ENCODE measurements around the gene YWHAB.

The YWHAB gene

GRCh38 chr20:44950368-44950767 is 64.9 kb downstream of the YWHAB start:
- DNase-seq, result no peak
- H3K9ac ChIP-seq (ENCODE audit: low read length), result no peak overlapping the region
- TF ChIP-seq, protein P1, sequence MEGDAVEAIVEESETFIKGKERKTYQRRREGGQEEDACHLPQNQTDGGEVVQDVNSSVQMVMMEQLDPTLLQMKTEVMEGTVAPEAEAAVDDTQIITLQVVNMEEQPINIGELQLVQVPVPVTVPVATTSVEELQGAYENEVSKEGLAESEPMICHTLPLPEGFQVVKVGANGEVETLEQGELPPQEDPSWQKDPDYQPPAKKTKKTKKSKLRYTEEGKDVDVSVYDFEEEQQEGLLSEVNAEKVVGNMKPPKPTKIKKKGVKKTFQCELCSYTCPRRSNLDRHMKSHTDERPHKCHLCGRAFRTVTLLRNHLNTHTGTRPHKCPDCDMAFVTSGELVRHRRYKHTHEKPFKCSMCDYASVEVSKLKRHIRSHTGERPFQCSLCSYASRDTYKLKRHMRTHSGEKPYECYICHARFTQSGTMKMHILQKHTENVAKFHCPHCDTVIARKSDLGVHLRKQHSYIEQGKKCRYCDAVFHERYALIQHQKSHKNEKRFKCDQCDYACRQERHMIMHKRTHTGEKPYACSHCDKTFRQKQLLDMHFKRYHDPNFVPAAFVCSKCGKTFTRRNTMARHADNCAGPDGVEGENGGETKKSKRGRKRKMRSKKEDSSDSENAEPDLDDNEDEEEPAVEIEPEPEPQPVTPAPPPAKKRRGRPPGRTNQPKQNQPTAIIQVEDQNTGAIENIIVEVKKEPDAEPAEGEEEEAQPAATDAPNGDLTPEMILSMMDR (IDR thresholded peaks at IDR 0.05; ENCODE audit: low read length), result no peak
- no peak for TF ChIP-seq EZH2 (optimal IDR thresholded peaks at IDR 0.05; ENCODE audit: low read depth, low read length)
- TF ChIP-seq EZH2phosphoT487 (IDR thresholded peaks at IDR 0.05; ENCODE audit: low read length), result no peak
- H3K9me2 ChIP-seq (replicated peaks; ENCODE audit: insufficient read depth, low read length), result no peaks in the 10 kb centered on the region
- H3K27me3 ChIP-seq (replicated peaks; ENCODE audit: insufficient read depth, low read length), result no peaks in the 10 kb centered on the region
- no peaks in the 10 kb centered on the region for H3K9me3 ChIP-seq (replicated peaks; ENCODE audit: insufficient read depth, low read length)
- H3K4me1 ChIP-seq (ENCODE audit: low read length), result peaks cover under 1% of the 10 kb centered on the region; the same call in 1 of the 2 replicates
- no peaks in the 10 kb centered on the region; the same call in 1 of the 2 replicates for H3F3A ChIP-seq (ENCODE audit: insufficient read depth, low read length)
- H3K27ac ChIP-seq (ENCODE audit: low read length), result no peak overlapping the region
- peaks cover 33% of the 10 kb centered on the region for H3K36me3 ChIP-seq (replicated peaks; ENCODE audit: insufficient read depth, low read length)
- H3K79me2 ChIP-seq (ENCODE audit: low read length), result peaks cover 26% of the 10 kb centered on the region
- no peaks in the 10 kb centered on the region for H4K20me1 ChIP-seq (ENCODE audit: insufficient read depth, low read length)
- H2AFZ ChIP-seq (ENCODE audit: low read length), result no peak overlapping the region
- H3K4me2 ChIP-seq (ENCODE audit: low read depth, low read length), result no peak overlapping the region
- no peak overlapping the region for H3K4me3 ChIP-seq (ENCODE audit: low read length)

GRCh38 chr20:44952731-44953130 is 67.2 kb downstream of the YWHAB start:
- H3K4me3 ChIP-seq (ENCODE audit: low read length), result no peak overlapping the region
- TF ChIP-seq EZH2 (optimal IDR thresholded peaks at IDR 0.05; ENCODE audit: low read depth, low read length), result no peak
- TF ChIP-seq, protein P1 (IDR thresholded peaks at IDR 0.05; ENCODE audit: low read length), result no peak
- no peak for TF ChIP-seq EZH2phosphoT487 (IDR thresholded peaks at IDR 0.05; ENCODE audit: low read length)
- H3K9ac ChIP-seq (ENCODE audit: low read length), result no peak overlapping the region
- H3K4me2 ChIP-seq (ENCODE audit: low read depth, low read length), result no peak overlapping the region
- no peak overlapping the region for H3K27ac ChIP-seq (ENCODE audit: low read length)
- H3K9me3 ChIP-seq (replicated peaks; ENCODE audit: insufficient read depth, low read length), result no peaks in the 10 kb centered on the region
- H2AFZ ChIP-seq (ENCODE audit: low read length), result no peak overlapping the region
- H3F3A ChIP-seq (ENCODE audit: insufficient read depth, low read length), result no peaks in the 10 kb centered on the region
- H3K4me1 ChIP-seq (ENCODE audit: low read length), result peaks cover 4% of the 10 kb centered on the region; the same call in 1 of the 2 replicates
- H3K36me3 ChIP-seq (replicated peaks; ENCODE audit: insufficient read depth, low read length), result peaks cover 23% of the 10 kb centered on the region
- peaks cover 43% of the 10 kb centered on the region for H3K79me2 ChIP-seq (ENCODE audit: low read length)
- no peaks in the 10 kb centered on the region for H4K20me1 ChIP-seq (ENCODE audit: insufficient read depth, low read length)
- H3K27me3 ChIP-seq (replicated peaks; ENCODE audit: insufficient read depth, low read length), result no peaks in the 10 kb centered on the region
- H3K9me2 ChIP-seq (replicated peaks; ENCODE audit: insufficient read depth, low read length), result no peaks in the 10 kb centered on the region
- no peak for DNase-seq

DNA sequence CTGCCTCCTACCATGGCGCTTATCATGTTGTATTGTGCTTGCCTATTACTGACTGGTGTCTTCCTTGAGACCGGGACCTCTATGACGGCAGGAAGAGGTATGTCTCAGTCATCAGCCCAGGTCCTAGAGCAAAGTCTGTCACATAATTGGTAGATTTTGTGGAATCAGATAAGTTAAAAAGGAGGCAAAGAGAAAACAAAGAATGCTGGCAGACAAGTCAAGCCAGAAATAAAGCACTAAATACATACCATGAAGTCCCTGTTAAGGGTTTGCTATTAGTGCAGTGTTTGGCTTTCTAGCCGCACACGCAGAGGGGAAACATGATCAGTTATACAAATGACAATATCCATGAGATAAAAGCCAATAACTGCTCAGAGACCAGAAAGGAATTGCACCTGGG is 68.7 kb downstream of the YWHAB start:
- Histone ChIP-seq H3K4me2 (ENCODE audit: low read depth, low read length) (no peak overlapping the region), H3K27me3 (replicated peaks; ENCODE audit: insufficient read depth, low read length) (no peaks in the 10 kb centered on the region), H3K9me2 (replicated peaks; ENCODE audit: insufficient read depth, low read length) (no peaks in the 10 kb centered on the region), H3K36me3 (replicated peaks; ENCODE audit: insufficient read depth, low read length) (peaks cover 21% of the 10 kb centered on the region; the same call in 1 of the 2 replicates), H3K9me3 (replicated peaks; ENCODE audit: insufficient read depth, low read length) (no peaks in the 10 kb centered on the region), H3K9ac (ENCODE audit: low read length) (no peak overlapping the region), H3F3A (ENCODE audit: insufficient read depth, low read length) (no peaks in the 10 kb centered on the region), H3K27ac (ENCODE audit: low read length) (no peak overlapping the region), H3K79me2 (ENCODE audit: low read length) (peaks cover 57% of the 10 kb centered on the region), H2AFZ (ENCODE audit: low read length) (no peak overlapping the region), H3K4me3 (ENCODE audit: low read length) (no peak overlapping the region), H3K4me1 (ENCODE audit: low read length) (peaks cover 7% of the 10 kb centered on the region; the same call in 1 of the 2 replicates), H4K20me1 (ENCODE audit: insufficient read depth, low read length) (no peaks in the 10 kb centered on the region)
- TF ChIP-seq, protein P1 (IDR thresholded peaks at IDR 0.05; ENCODE audit: low read length), result no peak
- TF ChIP-seq EZH2phosphoT487 (IDR thresholded peaks at IDR 0.05; ENCODE audit: low read length) (no peak), EZH2 (optimal IDR thresholded peaks at IDR 0.05; ENCODE audit: low read depth, low read length) (no peak)
- DNase-seq, result no peak

All from MM.1S (cell line).